Measurements from ENCODE around the gene ADAMTSL3. TPM values are rescaled to one million over a fixed set of nuclear protein-coding genes. Genes with fewer than 3 reads are reported as not detected.

Gene ADAMTSL3
- total RNA-seq, 3 donors from 2014 or later (not counting 1 experiment from before 2014, with no cell fraction given): 0.14 to 0.43 (median 0.25) TPM

GRCh38 chr15:83880529-83880928 is 226.6 kb downstream of the ADAMTSL3 start:
- Histone ChIP-seq H3K36me3 (ENCODE audit: control insufficient read depth, insufficient read depth, low read length) (no peaks in the 10 kb centered on the region), H3K4me1 (ENCODE audit: control insufficient read depth, insufficient read depth, low read length) (no peaks in the 10 kb centered on the region), H3K9me3 (ENCODE audit: control insufficient read depth, insufficient read depth, low read length) (no peaks in the 10 kb centered on the region), H3K27me3 (ENCODE audit: control insufficient read depth, insufficient read depth, low read length) (no peaks in the 10 kb centered on the region), H3K27ac (ENCODE audit: low read length) (no peak overlapping the region), H3K4me3 (ENCODE audit: low read length) (no peak overlapping the region)
- no peaks in the 10 kb centered on the region for H3K27me3 Mint-ChIP-seq (ENCODE audit: low read depth in 2 of 2)
- no CpG with 5 or more reads among the region's 2 CpGs for WGBS (ENCODE audit: insufficient coverage)
- H3K9me3 Mint-ChIP-seq: no peaks in the 10 kb centered on the region
- DNase-seq (no peak), ATAC-seq (no peak)
- no peak for TF ChIP-seq CTCF (IDR thresholded peaks at IDR 0.05)
- H3K27ac Mint-ChIP-seq: no peak overlapping the region
- H3K4me1 Mint-ChIP-seq: no peaks in the 10 kb centered on the region
- no peak overlapping the region for H3K4me3 Mint-ChIP-seq
- intact Hi-C loops (cut with micrococcal nuclease): no loop called here
- H3K36me3 Mint-ChIP-seq: no peaks in the 10 kb centered on the region

DNA sequence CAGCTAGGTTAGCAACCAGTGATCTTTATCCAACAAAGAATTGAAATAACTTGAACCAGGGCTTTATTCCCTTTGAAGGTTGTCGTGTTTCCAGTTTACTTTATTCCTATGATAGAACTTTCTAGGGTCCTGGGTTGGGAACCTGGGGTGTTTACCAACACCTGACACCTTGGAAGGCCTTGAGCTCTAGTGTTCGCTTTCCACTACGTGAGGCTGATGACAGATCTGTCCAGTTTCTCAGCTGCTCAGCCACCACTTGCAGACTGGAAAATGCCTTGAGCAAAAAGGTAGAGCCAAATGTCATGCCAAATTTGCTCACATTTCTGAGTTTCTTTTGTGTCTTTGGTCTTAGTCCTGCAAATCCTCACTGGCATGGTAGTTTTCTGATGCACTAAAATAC is 227.2 kb downstream of the ADAMTSL3 start:
- Mint-ChIP-seq H3K36me3 (no peaks in the 10 kb centered on the region), H3K4me3 (no peak overlapping the region), H3K9me3 (no peaks in the 10 kb centered on the region), H3K4me1 (no peaks in the 10 kb centered on the region), H3K27ac (no peak overlapping the region), H3K27me3 (ENCODE audit: low read depth in 2 of 2) (no peaks in the 10 kb centered on the region)
- ATAC-seq (no peak), DNase-seq (no peak)
- WGBS (ENCODE audit: insufficient coverage): 89% methylated on average over 3 of the region's 3 CpGs
- TF ChIP-seq CTCF (IDR thresholded peaks at IDR 0.05): no peak
- intact Hi-C loops (cut with micrococcal nuclease): no loop called here
- Histone ChIP-seq H3K27me3 (ENCODE audit: control insufficient read depth, insufficient read depth, low read length) (no peaks in the 10 kb centered on the region), H3K36me3 (ENCODE audit: control insufficient read depth, insufficient read depth, low read length) (no peaks in the 10 kb centered on the region), H3K9me3 (ENCODE audit: control insufficient read depth, insufficient read depth, low read length) (no peaks in the 10 kb centered on the region), H3K4me3 (ENCODE audit: low read length) (no peak overlapping the region), H3K27ac (ENCODE audit: low read length) (no peak overlapping the region), H3K4me1 (ENCODE audit: control insufficient read depth, insufficient read depth, low read length) (no peaks in the 10 kb centered on the region)

GRCh38 chr15:83886321-83886720 is 232.4 kb downstream of the ADAMTSL3 start:
- no peaks in the 10 kb centered on the region for H3K4me1 Mint-ChIP-seq
- ATAC-seq (no peak), DNase-seq (no peak)
- H3K4me3 Mint-ChIP-seq: no peak overlapping the region
- H3K27me3 ChIP-seq (ENCODE audit: control insufficient read depth, insufficient read depth, low read length): no peaks in the 10 kb centered on the region
- no peak overlapping the region for H3K27ac ChIP-seq (ENCODE audit: low read length)
- WGBS (ENCODE audit: insufficient coverage): 100% methylated on average over 1 of the region's 2 CpGs
- H3K9me3 Mint-ChIP-seq: no peaks in the 10 kb centered on the region
- no peak overlapping the region for H3K4me3 ChIP-seq (ENCODE audit: low read length)
- no peaks in the 10 kb centered on the region for H3K27me3 Mint-ChIP-seq (ENCODE audit: low read depth in 2 of 2)
- H3K36me3 ChIP-seq (ENCODE audit: control insufficient read depth, insufficient read depth, low read length): no peaks in the 10 kb centered on the region
- no peaks in the 10 kb centered on the region for H3K36me3 Mint-ChIP-seq
- H3K27ac Mint-ChIP-seq: no peak overlapping the region
- no peak for TF ChIP-seq CTCF (IDR thresholded peaks at IDR 0.05)
- no peaks in the 10 kb centered on the region for H3K4me1 ChIP-seq (ENCODE audit: control insufficient read depth, insufficient read depth, low read length)
- no peaks in the 10 kb centered on the region for H3K9me3 ChIP-seq (ENCODE audit: control insufficient read depth, insufficient read depth, low read length)
- intact Hi-C loops (cut with micrococcal nuclease): no loop called here

DNA sequence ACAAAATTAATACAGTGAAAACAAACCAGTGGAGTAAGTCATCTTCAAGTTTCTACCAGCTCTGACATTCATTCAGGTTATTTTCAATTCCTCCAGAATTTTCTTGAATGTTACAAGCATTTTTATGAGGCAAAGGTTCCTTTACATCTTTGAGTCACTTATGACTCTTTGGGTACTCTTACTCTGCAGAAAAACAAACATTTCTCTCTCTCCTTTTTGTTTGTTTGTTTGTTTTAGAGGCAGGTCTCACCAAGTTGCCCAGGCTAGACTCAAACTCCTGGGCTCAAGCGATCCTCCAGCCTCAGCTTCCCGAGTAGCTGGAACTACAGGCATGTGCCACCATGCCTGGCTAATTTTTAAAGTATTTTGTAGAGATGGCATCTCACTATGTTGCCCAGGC is 233.5 kb downstream of the ADAMTSL3 start:
- ATAC-seq (no peak), DNase-seq (no peak)
- Mint-ChIP-seq H3K9me3 (no peaks in the 10 kb centered on the region), H3K36me3 (no peaks in the 10 kb centered on the region), H3K27me3 (ENCODE audit: low read depth in 2 of 2) (peaks cover 0 to 2% of the 10 kb centered on the region in 2 donors), H3K4me1 (no peaks in the 10 kb centered on the region), H3K4me3 (no peak overlapping the region), H3K27ac (no peak overlapping the region)
- intact Hi-C loops (cut with micrococcal nuclease): no loop called here
- Histone ChIP-seq H3K36me3 (ENCODE audit: control insufficient read depth, insufficient read depth, low read length) (no peaks in the 10 kb centered on the region), H3K27ac (ENCODE audit: low read length) (no peak overlapping the region), H3K4me3 (ENCODE audit: low read length) (no peak overlapping the region), H3K9me3 (ENCODE audit: control insufficient read depth, insufficient read depth, low read length) (no peaks in the 10 kb centered on the region), H3K4me1 (ENCODE audit: control insufficient read depth, insufficient read depth, low read length) (no peaks in the 10 kb centered on the region), H3K27me3 (ENCODE audit: control insufficient read depth, insufficient read depth, low read length) (no peaks in the 10 kb centered on the region)
- 78% methylated on average over 2 of the region's 2 CpGs for WGBS (ENCODE audit: insufficient coverage)
- no peak for TF ChIP-seq CTCF (IDR thresholded peaks at IDR 0.05)
